ENCODE results near the gene JADE1. TPM values are rescaled to one million over a fixed set of nuclear protein-coding genes. Genes with fewer than 3 reads are reported as not detected.

Gene JADE1
- total and polyA plus RNA-seq, 7 donors: 1.8 to 45.1 (median 27.7) TPM

DNA sequence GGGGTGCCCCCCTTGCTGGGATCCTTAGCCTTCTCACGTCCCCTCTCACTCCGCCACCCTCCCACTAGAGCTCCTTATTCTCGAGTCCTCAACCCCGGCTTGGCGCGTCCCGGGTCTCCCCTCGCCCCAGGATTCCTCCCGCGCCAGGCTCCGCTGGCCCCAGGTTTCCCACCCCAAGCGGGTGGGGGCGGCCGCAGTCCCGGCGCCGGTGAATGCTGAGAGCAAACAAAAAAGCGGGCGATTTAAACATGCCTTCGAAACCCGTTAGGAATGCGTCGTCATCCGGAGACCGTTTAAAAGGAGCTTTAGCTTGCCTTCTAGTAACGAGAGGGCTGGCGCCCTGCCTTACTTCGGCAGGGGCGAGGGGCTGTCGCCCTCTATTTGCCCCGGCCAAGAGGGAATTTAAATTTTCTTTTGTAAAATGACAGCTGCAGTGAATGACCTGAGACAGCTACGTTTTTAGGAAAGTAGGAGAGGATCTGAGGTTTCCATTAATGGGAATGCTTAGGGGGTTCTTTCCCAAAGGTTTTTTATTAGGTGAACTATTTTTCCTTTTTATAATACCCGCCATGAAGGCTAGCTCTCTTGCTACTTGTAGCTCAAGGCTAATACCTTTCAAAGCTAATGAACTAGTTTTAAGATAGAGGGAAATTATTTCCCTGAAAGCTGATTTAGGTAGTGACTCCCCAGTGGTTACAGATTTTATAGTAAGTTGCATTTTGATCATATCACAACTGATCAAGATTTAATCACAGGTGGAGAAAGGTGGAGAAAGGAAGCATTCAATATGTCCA is 3.1 kb downstream of the JADE1 start:
- H3K36me3 ChIP-seq: no peaks in the 10 kb centered on the region
- no peaks in the 10 kb centered on the region for H3K27me3 ChIP-seq
- intact Hi-C loops (cut with DNase I): loop anchor here (2.0 to 5.0 kb wide), 4 partner anchors 48 to 750 kb away; partner anchors contain the start of genes LARP1B and SCLT1
- H3K4me3 ChIP-seq: peak overlapping the region; percentile 75 to 98 (median 95)
- H3K9me3 ChIP-seq: no peaks in the 10 kb centered on the region
- WGBS, 2 donors: 0% methylated on average over 33 of the region's 33 CpGs
- DNase-seq: peak; percentile 81
- peak overlapping the region; percentile 94 to 98 (median 96) for H3K27ac ChIP-seq
- TF ChIP-seq POLR2A (IDR thresholded peaks at IDR 0.05) (no peak), POLR2AphosphoS5 (IDR thresholded peaks at IDR 0.05) (no peak), EP300 (IDR thresholded peaks at IDR 0.05) (no peak), CTCF (IDR thresholded peaks at IDR 0.05) (no peak)
- H3K4me1 ChIP-seq: peaks cover 0 to 31% (median 20%) of the 10 kb centered on the region in 4 donors

DNA sequence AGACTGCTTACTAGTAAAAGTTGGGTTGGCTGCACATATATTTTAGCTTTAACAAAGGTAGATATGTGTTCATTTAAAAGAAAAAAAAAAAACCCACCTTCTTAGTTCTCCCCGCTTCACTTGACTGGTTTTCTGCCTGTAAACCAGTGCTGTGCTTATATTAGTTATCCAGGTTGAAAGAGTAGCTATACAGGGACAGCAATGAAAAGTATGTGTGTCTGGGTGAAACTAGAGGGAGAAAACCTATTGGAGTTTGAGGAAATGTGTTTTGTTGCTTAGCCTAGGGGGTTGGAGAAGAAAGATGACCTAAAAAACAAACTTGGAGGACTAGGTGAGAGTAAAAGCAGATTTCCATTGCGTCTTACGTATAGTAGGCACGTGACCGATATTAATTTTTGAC is 4.5 kb downstream of the JADE1 start:
- Histone ChIP-seq H3K4me1 (peaks cover 0 to 35% (median 21%) of the 10 kb centered on the region in 4 donors), H3K9me3 (no peaks in the 10 kb centered on the region), H3K27me3 (no peaks in the 10 kb centered on the region), H3K36me3 (no peaks in the 10 kb centered on the region), H3K4me3 (no peak overlapping the region), H3K27ac (no peak overlapping the region)
- WGBS, 2 donors: 97 to 99% methylated on average over 5 of the region's 5 CpGs
- no peak for DNase-seq
- intact Hi-C loops (cut with DNase I): loop anchor here (2.0 to 5.0 kb wide), 4 partner anchors 47 to 752 kb away; partner anchors contain the start of genes LARP1B and SCLT1
- TF ChIP-seq CTCF (IDR thresholded peaks at IDR 0.05): no peak
- no peak for TF ChIP-seq POLR2A (IDR thresholded peaks at IDR 0.05)
- no peak for TF ChIP-seq EP300 (IDR thresholded peaks at IDR 0.05)
- no peak for TF ChIP-seq POLR2AphosphoS5 (IDR thresholded peaks at IDR 0.05)

GRCh38 chr4:128818442-128818841 is 8.9 kb downstream of the JADE1 start:
- Histone ChIP-seq H3K36me3 (no peaks in the 10 kb centered on the region), H3K9me3 (no peaks in the 10 kb centered on the region), H3K27ac (no peak overlapping the region), H3K4me3 (no peak overlapping the region), H3K27me3 (no peaks in the 10 kb centered on the region), H3K4me1 (peaks cover 0 to 44% (median 34%) of the 10 kb centered on the region in 4 donors)
- 96 to 97% methylated on average over 4 of the region's 4 CpGs for WGBS, 2 donors
- DNase-seq: no peak
- intact Hi-C loops (cut with DNase I): no loop called here
- TF ChIP-seq POLR2A (IDR thresholded peaks at IDR 0.05): no peak
- no peak for TF ChIP-seq CTCF (IDR thresholded peaks at IDR 0.05)
- TF ChIP-seq EP300 (IDR thresholded peaks at IDR 0.05): no peak
- TF ChIP-seq POLR2AphosphoS5 (IDR thresholded peaks at IDR 0.05): no peak

- Histone ChIP-seq H3K27me3 (no peaks in the 10 kb centered on the region), H3K4me3 (no peak overlapping the region), H3K27ac (no peak overlapping the region), H3K4me1 (peaks cover 0 to 38% (median 31%) of the 10 kb centered on the region in 4 donors), H3K9me3 (no peaks in the 10 kb centered on the region), H3K36me3 (no peaks in the 10 kb centered on the region)
- 77 to 78% methylated on average over 6 of the region's 6 CpGs for WGBS, 2 donors
- DNase-seq: no peak
- no peak for TF ChIP-seq POLR2AphosphoS5 (IDR thresholded peaks at IDR 0.05)
- TF ChIP-seq POLR2A (IDR thresholded peaks at IDR 0.05): no peak
- intact Hi-C loops (cut with DNase I): no loop called here
These were observed 9.7 kb downstream of the JADE1 start for GRCh38 chr4:128819082-128819742.

DNA sequence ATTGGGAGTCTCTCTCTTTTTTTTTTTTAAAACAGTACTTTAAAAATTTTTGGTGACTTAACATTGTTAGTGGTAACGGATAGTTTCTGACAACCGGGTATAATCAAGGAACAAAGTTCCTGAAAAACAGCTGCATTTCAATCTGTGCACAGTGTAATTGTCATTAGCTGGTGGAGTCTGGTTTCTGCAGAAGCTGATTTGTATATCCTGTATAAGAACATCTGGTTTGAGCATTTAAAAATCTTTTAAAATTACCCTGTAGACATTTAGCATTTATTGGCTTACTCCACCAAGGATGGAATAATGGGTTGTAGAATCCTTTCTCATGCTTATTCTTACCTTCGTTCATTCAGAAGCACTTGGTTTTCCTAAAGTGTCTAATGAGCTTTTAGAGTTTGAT is 11.2 kb downstream of the JADE1 start:
- TF ChIP-seq EP300 (IDR thresholded peaks at IDR 0.05): no peak
- no peak for TF ChIP-seq CTCF (IDR thresholded peaks at IDR 0.05)
- no peak for TF ChIP-seq POLR2AphosphoS5 (IDR thresholded peaks at IDR 0.05)
- no peak for TF ChIP-seq POLR2A (IDR thresholded peaks at IDR 0.05)
- peaks cover 0 to 39% (median 34%) of the 10 kb centered on the region in 4 donors for H3K4me1 ChIP-seq
- no peaks in the 10 kb centered on the region for H3K9me3 ChIP-seq
- no peak overlapping the region for H3K4me3 ChIP-seq
- no peaks in the 10 kb centered on the region for H3K27me3 ChIP-seq
- DNase-seq: no peak
- intact Hi-C loops (cut with DNase I): no loop called here
- no peaks in the 10 kb centered on the region for H3K36me3 ChIP-seq
- H3K27ac ChIP-seq: no peak overlapping the region
- WGBS, 2 donors: 80% methylated on average over 3 of the region's 3 CpGs

Data from sigmoid colon (tissue), 7 donors.